Measurements from ENCODE around the gene GRB7.
"Not testable (repeated sequence)": the region's sequence is repeated elsewhere in the genome, so short reads cannot be mapped to it uniquely, and the experiment has no call there.

The GRB7 gene

DNA sequence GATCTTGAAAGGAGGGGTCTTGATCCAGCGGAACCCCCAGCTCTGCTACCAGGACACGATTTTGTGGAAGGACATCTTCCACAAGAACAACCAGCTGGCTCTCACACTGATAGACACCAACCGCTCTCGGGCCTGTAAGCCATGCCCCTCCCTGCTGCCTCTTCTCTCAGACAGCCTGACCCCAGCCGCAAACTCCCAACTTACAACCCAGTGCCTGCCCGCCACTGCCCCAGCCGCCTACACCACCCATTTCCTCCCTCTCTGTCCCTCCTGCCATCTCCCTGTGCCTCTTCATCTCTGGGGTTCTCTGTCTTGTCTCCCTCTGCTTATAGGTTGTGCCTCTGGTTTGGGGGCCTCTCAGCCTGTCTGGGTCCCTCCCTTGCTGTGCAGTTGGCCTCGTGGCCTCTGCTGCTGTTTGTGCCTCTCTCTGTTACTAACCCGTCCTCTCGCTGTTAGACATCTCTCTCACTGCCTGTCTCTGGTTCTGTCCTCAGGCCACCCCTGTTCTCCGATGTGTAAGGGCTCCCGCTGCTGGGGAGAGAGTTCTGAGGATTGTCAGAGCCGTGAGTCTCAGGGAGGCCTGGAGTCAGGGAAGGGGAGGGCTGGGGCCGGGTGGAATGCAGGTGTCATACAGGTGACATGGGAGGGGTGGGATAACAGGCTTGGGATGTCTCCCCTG, 28.3 kb upstream of the GRB7 start:
- DNase-seq = no peak

DNA sequence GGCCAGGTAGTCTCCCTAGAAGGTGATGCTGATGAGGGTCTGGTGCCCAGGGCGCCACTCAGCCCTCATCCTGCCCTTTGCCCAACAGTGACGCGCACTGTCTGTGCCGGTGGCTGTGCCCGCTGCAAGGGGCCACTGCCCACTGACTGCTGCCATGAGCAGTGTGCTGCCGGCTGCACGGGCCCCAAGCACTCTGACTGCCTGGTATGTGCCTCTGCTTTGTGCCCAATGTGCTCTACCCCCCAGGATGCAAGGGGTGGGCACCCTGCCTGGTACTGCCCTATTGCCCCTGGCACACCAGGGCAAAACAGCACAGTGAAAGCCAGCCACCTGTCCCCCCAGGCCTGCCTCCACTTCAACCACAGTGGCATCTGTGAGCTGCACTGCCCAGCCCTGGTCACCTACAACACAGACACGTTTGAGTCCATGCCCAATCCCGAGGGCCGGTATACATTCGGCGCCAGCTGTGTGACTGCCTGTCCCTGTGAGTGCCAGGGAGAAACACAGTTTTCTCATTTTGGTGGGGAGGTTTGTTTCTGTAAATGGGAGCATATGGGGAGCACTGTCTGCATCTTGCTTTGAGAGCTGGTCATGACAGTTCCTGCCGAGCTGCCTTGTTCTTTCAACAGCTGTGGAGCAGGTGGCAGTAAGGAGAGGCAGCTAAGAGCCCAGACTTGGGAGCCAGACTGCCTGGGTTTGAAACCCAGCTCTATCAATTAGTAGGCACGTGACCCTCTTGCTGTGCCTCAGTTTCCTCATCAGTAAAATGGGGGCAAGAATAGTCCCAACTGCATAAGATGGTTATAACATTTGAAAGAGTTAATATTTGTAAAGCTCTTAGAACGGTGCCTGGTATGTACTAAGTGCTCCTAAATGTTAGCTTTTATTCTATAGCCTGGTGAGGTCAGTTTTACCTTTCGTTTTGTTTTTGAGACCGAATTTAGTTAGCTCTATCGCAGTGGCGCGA, 27.5 kb upstream of the GRB7 start:
- no peak for DNase-seq

DNA sequence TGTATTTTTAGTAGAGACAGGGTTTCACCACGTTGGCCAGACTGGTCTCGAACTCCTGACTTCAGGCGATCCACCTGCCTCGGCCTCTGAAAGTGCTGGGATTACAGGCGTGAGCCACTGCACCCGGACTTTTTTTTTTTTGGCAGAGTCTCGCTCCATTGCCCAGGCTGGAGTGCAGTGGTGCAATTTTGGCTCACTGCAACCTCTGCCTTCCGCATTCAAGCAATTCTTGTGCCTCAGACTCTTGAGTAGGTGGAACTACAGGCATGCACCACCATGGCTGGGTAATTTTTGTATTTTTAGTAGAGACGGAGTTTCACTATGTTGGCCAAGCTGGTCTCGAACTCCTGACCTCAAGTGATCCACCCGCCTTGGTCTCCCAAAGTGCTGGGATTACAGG, 26.7 kb upstream of the GRB7 start:
- not testable (repeated sequence) for DNase-seq

DNA sequence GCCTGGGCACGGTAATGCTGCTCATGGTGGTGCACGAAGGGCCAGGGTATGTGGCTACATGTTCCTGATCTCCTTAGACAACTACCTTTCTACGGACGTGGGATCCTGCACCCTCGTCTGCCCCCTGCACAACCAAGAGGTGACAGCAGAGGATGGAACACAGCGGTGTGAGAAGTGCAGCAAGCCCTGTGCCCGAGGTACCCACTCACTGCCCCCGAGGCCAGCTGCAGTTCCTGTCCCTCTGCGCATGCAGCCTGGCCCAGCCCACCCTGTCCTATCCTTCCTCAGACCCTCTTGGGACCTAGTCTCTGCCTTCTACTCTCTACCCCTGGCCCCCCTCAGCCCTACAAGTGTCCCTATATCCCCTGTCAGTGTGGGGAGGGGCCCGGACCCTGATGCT, 25.9 kb upstream of the GRB7 start:
- DNase-seq = no peak

DNA sequence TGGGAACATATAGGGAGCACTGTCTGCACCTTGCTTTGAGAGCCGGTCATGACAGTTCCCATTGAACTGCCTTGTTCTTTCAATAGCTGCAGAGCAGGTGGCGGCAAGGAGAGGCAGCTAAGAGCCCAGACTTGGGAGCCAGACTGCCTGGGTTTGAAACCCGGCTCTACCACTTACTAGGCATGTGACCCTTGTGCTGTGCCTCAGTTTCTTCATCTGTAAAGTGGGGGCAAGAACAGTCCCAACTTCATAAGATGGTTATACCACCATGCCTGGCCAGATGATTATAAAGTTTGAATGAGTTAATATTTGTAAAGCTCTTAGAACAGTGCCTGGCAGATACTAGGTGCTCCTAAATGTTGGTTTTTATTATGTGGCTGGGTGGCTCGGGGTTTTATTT, 23.5 kb upstream of the GRB7 start:
- DNase-seq = no peak

DNA sequence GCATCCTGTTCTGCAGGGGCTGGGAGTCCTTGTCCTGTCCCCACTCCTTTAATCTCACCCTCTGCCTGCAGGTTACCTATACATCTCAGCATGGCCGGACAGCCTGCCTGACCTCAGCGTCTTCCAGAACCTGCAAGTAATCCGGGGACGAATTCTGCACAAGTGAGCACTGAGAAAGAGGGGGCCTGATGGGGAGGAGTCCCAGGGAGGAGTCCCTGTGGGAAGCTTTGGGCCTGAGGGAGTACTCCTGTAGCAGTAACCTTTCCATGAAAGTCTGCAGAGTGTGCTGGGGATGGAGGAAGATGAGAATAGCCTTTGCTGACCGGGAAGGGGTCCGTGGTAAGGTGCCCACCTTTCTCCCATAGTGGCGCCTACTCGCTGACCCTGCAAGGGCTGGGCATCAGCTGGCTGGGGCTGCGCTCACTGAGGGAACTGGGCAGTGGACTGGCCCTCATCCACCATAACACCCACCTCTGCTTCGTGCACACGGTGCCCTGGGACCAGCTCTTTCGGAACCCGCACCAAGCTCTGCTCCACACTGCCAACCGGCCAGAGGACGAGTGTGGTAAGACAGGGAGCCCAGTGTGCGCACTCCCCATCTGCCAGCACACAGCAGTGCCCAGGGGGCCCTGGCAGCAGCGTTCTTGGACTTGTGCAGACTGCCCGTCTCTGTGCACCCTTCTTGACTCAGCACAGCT, 22.2 kb upstream of the GRB7 start:
- DNase-seq = no peak

DNA sequence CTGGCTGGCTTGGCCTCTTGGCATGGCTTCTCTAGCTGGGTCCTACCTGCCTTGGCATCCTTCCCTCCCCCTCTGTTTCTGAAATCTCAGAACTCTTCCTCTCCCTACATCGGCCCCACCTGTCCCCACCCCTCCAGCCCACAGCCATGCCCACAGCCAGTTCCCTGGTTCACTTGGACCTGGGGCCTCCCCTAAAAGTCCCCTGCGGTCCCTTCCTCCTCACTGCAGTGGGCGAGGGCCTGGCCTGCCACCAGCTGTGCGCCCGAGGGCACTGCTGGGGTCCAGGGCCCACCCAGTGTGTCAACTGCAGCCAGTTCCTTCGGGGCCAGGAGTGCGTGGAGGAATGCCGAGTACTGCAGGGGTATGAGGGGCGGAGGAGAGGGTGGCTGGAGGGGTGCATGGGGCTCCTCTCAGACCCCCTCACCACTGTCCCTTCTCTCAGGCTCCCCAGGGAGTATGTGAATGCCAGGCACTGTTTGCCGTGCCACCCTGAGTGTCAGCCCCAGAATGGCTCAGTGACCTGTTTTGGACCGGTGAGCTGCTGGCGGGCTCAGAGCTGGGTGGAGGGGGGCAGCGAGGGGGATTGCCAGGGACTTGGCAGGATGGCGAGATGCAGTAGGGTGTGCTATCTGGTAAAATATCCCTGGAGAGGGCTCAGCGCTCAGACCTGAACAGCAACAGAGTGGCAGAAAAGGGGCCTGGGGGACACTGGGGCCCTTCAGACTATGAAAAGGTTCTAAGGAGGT, 21.5 kb upstream of the GRB7 start:
- no peak for DNase-seq

DNA sequence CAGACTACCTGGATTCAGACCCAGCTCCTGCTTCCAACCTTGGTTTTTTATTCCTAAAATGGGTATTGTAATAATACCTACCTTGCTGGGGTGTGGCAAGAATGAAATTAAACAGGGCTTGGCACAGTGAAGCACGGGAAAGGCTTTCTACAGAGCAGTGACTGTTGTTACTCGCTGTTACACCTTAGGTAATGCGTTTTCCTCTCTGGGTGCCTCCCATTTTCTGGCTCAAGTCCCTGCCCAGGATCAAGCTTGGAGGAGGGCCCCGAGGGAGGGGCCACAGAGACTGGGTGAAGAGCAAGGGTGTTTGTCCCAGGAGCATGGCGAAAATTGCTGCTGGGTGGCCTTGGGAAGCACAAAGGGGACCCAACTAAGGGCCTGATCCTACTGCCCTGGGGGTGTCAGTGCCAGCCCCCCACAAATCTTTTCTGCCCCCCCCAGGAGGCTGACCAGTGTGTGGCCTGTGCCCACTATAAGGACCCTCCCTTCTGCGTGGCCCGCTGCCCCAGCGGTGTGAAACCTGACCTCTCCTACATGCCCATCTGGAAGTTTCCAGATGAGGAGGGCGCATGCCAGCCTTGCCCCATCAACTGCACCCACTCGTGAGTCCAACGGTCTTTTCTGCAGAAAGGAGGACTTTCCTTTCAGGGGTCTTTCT, 20.7 kb upstream of the GRB7 start:
- DNase-seq = no peak

DNA sequence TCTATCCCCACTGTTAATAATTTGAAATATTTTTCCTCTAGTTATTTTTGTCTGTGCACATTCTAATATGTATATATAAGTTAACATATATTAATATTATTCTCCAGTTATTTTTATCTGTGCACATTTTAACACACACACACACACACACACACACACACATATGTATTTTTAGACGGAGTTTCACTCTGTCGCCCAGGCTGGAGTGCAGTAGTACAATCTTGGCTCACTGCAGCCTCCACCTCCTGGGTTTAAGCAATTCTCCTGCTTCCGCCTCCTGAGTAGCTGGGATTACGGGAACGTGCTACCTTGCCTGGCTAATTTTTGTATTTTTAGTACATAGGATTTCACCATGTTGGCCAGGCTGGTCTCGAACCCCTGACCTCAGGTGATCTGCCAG, 20.1 kb upstream of the GRB7 start:
- DNase-seq = no peak

DNA sequence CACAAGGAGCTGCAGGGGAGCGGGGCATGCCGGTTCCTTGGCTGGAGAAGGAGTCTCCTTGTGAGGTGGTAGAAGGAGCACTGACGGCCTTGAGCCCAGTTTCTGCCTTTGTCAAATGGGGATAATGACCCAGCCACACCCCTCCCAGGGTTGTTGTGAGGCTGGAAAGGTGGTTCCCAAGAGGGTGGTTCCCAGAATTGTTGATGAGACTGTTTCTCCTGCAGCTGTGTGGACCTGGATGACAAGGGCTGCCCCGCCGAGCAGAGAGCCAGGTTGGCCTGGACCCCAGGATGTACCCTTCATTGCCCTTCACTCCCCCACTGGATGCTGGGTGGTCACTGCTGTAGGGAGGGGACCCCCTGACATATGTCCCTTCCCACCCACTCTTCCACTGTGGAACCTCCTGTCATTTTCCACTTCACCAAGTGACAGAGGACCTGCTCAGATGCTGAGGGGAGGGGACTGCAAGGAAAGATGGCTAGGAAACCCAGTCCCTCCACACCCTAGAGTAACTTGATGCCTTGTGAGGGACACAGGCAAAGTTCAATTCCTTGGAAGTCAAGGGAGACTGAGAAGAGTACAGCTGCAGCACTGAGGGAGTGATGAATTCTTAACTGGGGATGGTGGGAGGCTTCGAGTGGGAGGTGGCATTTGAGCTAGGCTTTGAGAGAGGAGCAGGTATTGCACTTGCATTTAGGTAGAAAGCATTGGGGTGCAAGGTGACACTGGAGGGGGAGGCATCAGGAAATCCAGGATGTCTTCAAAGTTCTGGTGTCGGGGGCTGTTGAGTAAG, 18.0 kb upstream of the GRB7 start:
- peak in 23 of 56 donors; percentile 6 to 75 (median 36) for DNase-seq

DNA sequence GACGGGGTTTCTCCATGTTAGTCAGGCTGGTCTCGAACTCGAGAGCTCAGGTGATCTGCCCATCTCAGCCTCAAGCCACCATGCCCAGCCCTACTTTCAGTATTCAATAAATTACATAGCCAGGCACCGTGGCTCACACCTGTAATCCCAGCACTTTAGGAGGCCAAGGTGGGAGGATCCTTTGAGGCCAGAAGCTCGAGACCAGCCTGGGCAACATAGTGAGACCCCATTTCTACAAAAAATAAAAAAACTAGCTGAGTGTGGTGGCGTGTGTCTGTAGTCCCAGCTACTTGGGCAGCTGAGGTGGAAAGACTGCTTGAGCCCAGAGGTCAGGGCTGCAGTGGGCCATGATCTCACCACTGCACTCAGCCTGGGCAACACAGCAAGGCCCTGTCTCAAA, 15.6 kb upstream of the GRB7 start:
- DNase-seq = no peak

DNA sequence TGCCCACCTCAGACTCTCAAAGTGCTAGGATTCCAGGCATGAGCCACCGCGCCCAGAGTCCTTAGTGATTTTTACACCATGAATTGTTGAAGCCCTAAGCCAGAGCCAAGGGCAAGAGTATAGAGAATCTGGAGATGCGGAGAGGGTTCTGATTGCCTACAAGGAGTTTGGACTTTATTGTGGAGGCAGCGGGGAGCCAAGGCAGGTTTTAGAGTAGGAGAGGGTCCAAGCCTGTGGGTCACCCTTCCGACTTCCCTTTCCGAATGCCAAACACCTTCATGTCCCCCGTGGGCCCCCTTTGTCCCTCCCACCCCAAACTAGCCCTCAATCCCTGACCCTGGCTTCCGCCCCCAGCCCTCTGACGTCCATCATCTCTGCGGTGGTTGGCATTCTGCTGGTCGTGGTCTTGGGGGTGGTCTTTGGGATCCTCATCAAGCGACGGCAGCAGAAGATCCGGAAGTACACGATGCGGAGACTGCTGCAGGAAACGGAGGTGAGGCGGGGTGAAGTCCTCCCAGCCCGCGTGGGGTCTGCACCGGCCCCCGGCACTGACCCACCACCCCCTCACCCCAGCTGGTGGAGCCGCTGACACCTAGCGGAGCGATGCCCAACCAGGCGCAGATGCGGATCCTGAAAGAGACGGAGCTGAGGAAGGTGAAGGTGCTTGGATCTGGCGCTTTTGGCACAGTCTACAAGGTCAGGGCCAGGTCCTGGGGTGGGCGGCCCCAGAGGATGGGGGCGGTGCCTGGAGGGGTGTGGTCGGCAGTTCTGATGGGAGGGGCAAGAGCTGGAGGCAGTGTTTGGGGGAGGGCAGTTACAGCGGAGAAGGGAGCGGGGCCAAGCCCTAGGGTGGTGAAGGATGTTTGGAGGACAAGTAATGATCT, 14.5 kb upstream of the GRB7 start:
- no peak for DNase-seq

DNA sequence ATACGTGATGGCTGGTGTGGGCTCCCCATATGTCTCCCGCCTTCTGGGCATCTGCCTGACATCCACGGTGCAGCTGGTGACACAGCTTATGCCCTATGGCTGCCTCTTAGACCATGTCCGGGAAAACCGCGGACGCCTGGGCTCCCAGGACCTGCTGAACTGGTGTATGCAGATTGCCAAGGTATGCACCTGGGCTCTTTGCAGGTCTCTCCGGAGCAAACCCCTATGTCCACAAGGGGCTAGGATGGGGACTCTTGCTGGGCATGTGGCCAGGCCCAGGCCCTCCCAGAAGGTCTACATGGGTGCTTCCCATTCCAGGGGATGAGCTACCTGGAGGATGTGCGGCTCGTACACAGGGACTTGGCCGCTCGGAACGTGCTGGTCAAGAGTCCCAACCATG, 13.0 kb upstream of the GRB7 start:
- no peak for DNase-seq

DNA sequence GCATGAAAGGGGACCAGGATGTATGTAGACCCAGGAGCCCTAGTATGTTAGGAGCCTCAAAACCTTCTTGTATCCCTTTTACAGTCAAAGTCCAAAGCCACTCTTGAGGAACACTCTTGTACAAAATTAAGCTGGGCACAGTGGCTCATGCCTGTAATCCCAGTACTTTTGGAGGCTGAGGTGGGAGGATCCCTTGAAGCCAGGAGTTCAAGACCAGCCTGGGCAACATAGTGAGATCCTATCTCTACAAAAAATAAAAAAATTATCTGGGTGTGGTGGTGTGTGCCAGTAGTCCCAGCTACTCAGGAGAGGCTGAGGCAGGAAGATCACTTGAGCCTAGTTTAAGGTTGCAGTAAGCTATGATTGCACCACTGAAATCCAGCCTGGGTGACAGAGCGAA, 11.8 kb upstream of the GRB7 start:
- not testable (repeated sequence) for DNase-seq

DNA sequence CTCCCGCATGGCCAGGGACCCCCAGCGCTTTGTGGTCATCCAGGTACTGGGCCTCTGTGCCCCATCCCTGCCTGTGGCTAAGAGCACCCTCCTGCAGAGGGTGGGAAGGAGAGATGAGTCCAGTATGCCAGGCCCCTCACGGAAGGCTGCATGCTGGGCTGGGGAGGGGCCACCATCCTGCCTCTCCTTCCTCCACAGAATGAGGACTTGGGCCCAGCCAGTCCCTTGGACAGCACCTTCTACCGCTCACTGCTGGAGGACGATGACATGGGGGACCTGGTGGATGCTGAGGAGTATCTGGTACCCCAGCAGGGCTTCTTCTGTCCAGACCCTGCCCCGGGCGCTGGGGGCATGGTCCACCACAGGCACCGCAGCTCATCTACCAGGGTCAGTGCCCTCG, 11.1 kb upstream of the GRB7 start:
- DNase-seq = no peak

DNA sequence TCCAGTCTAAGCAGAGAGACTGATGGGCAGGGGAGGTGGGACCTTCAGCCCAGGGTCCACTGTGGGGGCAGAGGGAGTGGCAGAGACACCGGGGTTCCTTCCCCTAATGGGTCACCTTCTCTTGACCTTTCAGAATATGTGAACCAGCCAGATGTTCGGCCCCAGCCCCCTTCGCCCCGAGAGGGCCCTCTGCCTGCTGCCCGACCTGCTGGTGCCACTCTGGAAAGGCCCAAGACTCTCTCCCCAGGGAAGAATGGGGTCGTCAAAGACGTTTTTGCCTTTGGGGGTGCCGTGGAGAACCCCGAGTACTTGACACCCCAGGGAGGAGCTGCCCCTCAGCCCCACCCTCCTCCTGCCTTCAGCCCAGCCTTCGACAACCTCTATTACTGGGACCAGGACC, 10.2 kb upstream of the GRB7 start:
- no peak for DNase-seq

DNA sequence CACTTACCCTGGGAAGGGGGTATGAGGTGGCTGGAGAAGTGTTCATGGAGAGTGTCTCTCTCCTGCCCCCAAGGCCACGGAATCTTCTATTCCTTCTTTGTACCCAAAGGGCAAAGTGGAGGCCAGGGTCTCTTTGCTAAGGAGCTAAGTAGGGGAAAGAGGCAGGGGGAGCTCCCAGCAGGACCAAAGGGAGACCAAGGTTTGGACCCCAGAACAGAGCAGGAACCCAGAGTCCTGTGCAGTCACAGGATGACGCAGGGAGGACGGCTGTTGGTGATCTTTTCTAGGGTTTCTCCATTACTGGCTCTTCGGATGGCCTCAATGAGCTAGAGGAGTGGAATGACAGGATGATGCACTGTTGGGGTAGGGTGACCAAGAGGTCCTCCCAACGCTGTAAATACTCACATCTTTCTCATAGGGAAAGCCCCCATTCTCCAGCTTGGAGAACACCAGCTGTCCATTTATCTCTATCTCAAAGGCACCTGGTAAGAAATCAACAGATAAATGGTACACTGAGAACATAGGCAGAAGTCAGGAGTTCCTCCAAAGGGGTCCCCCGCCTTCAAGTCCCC, 8.4 kb upstream of the GRB7 start:
- DNase-seq = no peak

DNA sequence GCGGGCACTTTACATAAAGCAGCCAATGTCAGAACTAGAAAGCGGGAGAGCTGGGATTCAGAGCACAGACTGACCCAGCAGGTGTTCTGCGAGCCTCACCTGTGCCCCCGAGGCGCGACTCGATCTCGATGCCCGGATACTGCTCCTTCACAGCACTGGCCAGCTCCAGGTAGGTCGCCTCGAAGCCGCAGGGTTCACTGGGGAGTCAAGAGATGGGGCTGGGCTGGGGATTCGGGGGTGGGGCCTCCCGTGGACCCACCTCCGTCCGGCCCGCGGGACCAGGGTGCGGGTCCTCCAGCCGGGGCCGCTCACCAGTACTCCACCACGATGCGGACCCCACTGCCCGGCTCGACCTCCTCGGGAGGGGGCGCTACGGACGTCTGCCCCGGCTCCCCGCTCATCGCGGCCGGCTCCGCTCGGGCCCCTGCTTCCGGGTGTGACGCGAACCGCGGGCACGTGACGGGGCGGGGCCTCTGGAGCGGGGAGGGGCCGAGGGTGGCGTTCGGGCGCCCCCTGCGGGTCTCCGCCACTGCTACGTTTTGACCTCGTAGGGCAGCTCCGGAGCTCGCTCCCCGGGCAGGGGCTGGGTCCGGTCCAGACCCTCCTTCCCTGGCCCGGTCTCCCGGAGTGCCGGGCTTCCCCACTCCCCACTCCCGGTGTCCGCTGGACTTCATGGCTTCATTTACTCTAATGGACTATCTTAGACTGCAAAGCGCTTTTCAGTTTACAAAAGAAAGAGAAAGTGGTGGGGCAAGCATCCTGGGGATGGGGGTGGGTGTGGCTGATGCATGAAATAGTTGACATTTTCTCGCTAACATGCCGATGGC, 7.4 kb upstream of the GRB7 start, which contains the start of gene MIEN1:
Gene MIEN1, minus strand, starts transcription at position 438 of the 827 bp plus-strand sequence. Its CDS starts 37 bp downstream, at position 401.
- peak in 55 of 56 donors; percentile 22 to 97 (median 84) for DNase-seq

Data from nucleus accumbens (tissue), 56 donors.